Measurements from ENCODE around the gene MGAT5. TPM values are rescaled to one million over a fixed set of nuclear protein-coding genes. Genes with fewer than 3 reads are reported as not detected.

MGAT5 gene
- total RNA-seq, 4 donors from 2014 or later: 16.3 to 37.8 (median 32.5) TPM

- DNase-seq (ENCODE audit: low spot score in 2 of 2): no peak
- no peak for TF ChIP-seq POLR2A (IDR thresholded peaks at IDR 0.05)
- no peak for TF ChIP-seq CTCF (IDR thresholded peaks at IDR 0.05)
- no peak overlapping the region for H3K4me3 ChIP-seq (ENCODE audit: low read depth, poor library complexity, severe bottlenecking)
- intact Hi-C loops (cut with DNase I; ENCODE audit: low total_unique reads): no loop called here
- 81% methylated on average over 7 of the region's 7 CpGs for WGBS, 2 donors
Observed at GRCh38 chr2:134392442-134393074, 138.7 kb downstream of the MGAT5 start.

- DNase-seq (ENCODE audit: low spot score in 2 of 2): no peak
- WGBS, 2 donors: 67 to 71% methylated on average over 3 of the region's 3 CpGs
- no peak overlapping the region for H3K4me3 ChIP-seq (ENCODE audit: low read depth, poor library complexity, severe bottlenecking)
- TF ChIP-seq POLR2A (IDR thresholded peaks at IDR 0.05): no peak
- TF ChIP-seq CTCF (IDR thresholded peaks at IDR 0.05): no peak
- intact Hi-C loops (cut with DNase I; ENCODE audit: low total_unique reads): no loop called here
Observed at GRCh38 chr2:134393075-134393461, 139.2 kb downstream of the MGAT5 start.

- TF ChIP-seq CTCF (IDR thresholded peaks at IDR 0.05) (no peak), POLR2A (IDR thresholded peaks at IDR 0.05) (no peak)
- DNase-seq (ENCODE audit: low spot score in 2 of 2): no peak
- intact Hi-C loops (cut with DNase I; ENCODE audit: low total_unique reads): no loop called here
- WGBS, 2 donors: 92% methylated on average over 1 of the region's 1 CpG
- no peak overlapping the region for H3K4me3 ChIP-seq (ENCODE audit: low read depth, poor library complexity, severe bottlenecking)
Observed at GRCh38 chr2:134395779-134396178, 141.9 kb downstream of the MGAT5 start.

GRCh38 chr2:134396493-134396892, 142.6 kb downstream of the MGAT5 start:
- 71 to 81% methylated on average over 6 of the region's 6 CpGs for WGBS, 2 donors
- DNase-seq (ENCODE audit: low spot score in 2 of 2): no peak
- intact Hi-C loops (cut with DNase I; ENCODE audit: low total_unique reads): no loop called here
- TF ChIP-seq CTCF (IDR thresholded peaks at IDR 0.05): no peak
- no peak for TF ChIP-seq POLR2A (IDR thresholded peaks at IDR 0.05)
- H3K4me3 ChIP-seq (ENCODE audit: low read depth, poor library complexity, severe bottlenecking): no peak overlapping the region

GRCh38 chr2:134397146-134397896, 143.4 kb downstream of the MGAT5 start:
- H3K4me3 ChIP-seq (ENCODE audit: low read depth, poor library complexity, severe bottlenecking): no peak overlapping the region
- DNase-seq (ENCODE audit: low spot score in 2 of 2): no peak
- WGBS, 2 donors: 95 to 97% methylated on average over 7 of the region's 7 CpGs
- TF ChIP-seq CTCF (IDR thresholded peaks at IDR 0.05) (no peak), POLR2A (IDR thresholded peaks at IDR 0.05) (no peak)
- intact Hi-C loops (cut with DNase I; ENCODE audit: low total_unique reads): no loop called here
